ENCODE measurements around the gene LOXL1. TPM values are rescaled to one million over a fixed set of nuclear protein-coding genes. Genes with fewer than 3 reads are reported as not detected.

Gene LOXL1
- total RNA-seq, 1 experiment from 2014 or later: 20.0 TPM

- no peak for DNase-seq (ENCODE audit: low spot score)
These were observed 4.9 kb upstream of the LOXL1 start for GRCh38 chr15:73921254-73921925.

GRCh38 chr15:73922186-73923151, 3.8 kb upstream of the LOXL1 start:
- no peak for DNase-seq (ENCODE audit: low spot score)

- DNase-seq (ENCODE audit: low spot score): no peak
These were observed 3.1 kb upstream of the LOXL1 start for GRCh38 chr15:73923156-73923487.

GRCh38 chr15:73923488-73924164, 2.6 kb upstream of the LOXL1 start:
- DNase-seq (ENCODE audit: low spot score): no peak

GRCh38 chr15:73924171-73924921, 1.9 kb upstream of the LOXL1 start:
- peak; percentile 34 for DNase-seq (ENCODE audit: low spot score)

- DNase-seq (ENCODE audit: low spot score): no peak
These were observed 429 bp upstream of the LOXL1 start for GRCh38 chr15:73925848-73926218.

GRCh38 chr15:73927003-73927475, 777 bp downstream of the LOXL1 start:
- peak; percentile 52 for DNase-seq (ENCODE audit: low spot score)

GRCh38 chr15:73927476-73928240, 1.4 kb downstream of the LOXL1 start:
- DNase-seq (ENCODE audit: low spot score): peak; percentile 75

- no peak for DNase-seq (ENCODE audit: low spot score)
These were observed 1.9 kb downstream of the LOXL1 start for GRCh38 chr15:73928241-73928579.

GRCh38 chr15:73928971-73929627, 2.8 kb downstream of the LOXL1 start:
- no peak for DNase-seq (ENCODE audit: low spot score)

GRCh38 chr15:73930371-73930770, 4.1 kb downstream of the LOXL1 start:
- no peak for DNase-seq (ENCODE audit: low spot score)

- DNase-seq (ENCODE audit: low spot score): no peak
These were observed 4.6 kb downstream of the LOXL1 start for GRCh38 chr15:73930790-73931281.

GRCh38 chr15:73931441-73931840, 5.2 kb downstream of the LOXL1 start:
- no peak for DNase-seq (ENCODE audit: low spot score)

- DNase-seq (ENCODE audit: low spot score): no peak
These were observed 6.3 kb downstream of the LOXL1 start for GRCh38 chr15:73932381-73933191.

- peak; percentile 66 for DNase-seq (ENCODE audit: low spot score)
These were observed 8.0 kb downstream of the LOXL1 start for GRCh38 chr15:73934281-73934680.

GRCh38 chr15:73935547-73935946, 9.3 kb downstream of the LOXL1 start:
- no peak for DNase-seq (ENCODE audit: low spot score)

- DNase-seq (ENCODE audit: low spot score): peak; percentile 66
These were observed 9.9 kb downstream of the LOXL1 start for GRCh38 chr15:73936181-73936580.

- DNase-seq (ENCODE audit: low spot score): peak; percentile 37
These were observed 10.5 kb downstream of the LOXL1 start for GRCh38 chr15:73936588-73937290.

- no peak for DNase-seq (ENCODE audit: low spot score)
These were observed 11.0 kb downstream of the LOXL1 start for GRCh38 chr15:73937296-73937695.

Data from HT-29 (cell line).